Activated CD8-positive, alpha-beta memory T cell treated with anti-CD3 and anti-CD28 coated beads for 4 hours (primary cell): Measurements from ENCODE around the gene AGPAT3.
"Not testable (repeated sequence)": the region's sequence is repeated elsewhere in the genome, so short reads cannot be mapped to it uniquely, and the experiment has no call there.

Experiments used
- DNase-seq, 2 donors: peaks; one replicate each; pipeline ENCODE4 v3.0.0-alpha.2; 2020; ENCODE audit warnings: low read depth in 2 of 2

The AGPAT3 gene

GRCh38 chr21:43834146-43834905 is 30.7 kb upstream of the AGPAT3 start:
- no peak for DNase-seq

GRCh38 chr21:43835050-43835449 is 30.0 kb upstream of the AGPAT3 start:
- no peak for DNase-seq

- no peak for DNase-seq
Measured at GRCh38 chr21:43835861-43836260, 29.2 kb upstream of the AGPAT3 start.

GRCh38 chr21:43836616-43837015 is 28.4 kb upstream of the AGPAT3 start:
- no peak for DNase-seq

GRCh38 chr21:43840259-43840658 is 24.8 kb upstream of the AGPAT3 start:
- no peak for DNase-seq

GRCh38 chr21:43842742-43843141 is 22.3 kb upstream of the AGPAT3 start:
- DNase-seq: no peak

GRCh38 chr21:43844906-43845305 is 20.1 kb upstream of the AGPAT3 start:
- not testable (repeated sequence) for DNase-seq

- no peak for DNase-seq
Measured at GRCh38 chr21:43845386-43845785, 19.6 kb upstream of the AGPAT3 start.

GRCh38 chr21:43846430-43846829 is 18.6 kb upstream of the AGPAT3 start:
- no peak for DNase-seq

GRCh38 chr21:43847301-43847700 is 17.7 kb upstream of the AGPAT3 start:
- DNase-seq: no peak

GRCh38 chr21:43848771-43849170 is 16.3 kb upstream of the AGPAT3 start:
- DNase-seq: no peak

- no peak for DNase-seq
Measured at GRCh38 chr21:43849532-43850299, 15.3 kb upstream of the AGPAT3 start.

GRCh38 chr21:43850728-43851295 is 14.2 kb upstream of the AGPAT3 start:
- DNase-seq: no peak

- no peak for DNase-seq
Measured at GRCh38 chr21:43851593-43851992, 13.4 kb upstream of the AGPAT3 start.

GRCh38 chr21:43853851-43854772 is 10.9 kb upstream of the AGPAT3 start:
- DNase-seq: no peak

GRCh38 chr21:43854773-43855633 is 10.0 kb upstream of the AGPAT3 start:
- no peak for DNase-seq

GRCh38 chr21:43855955-43856354 is 9.1 kb upstream of the AGPAT3 start:
- no peak for DNase-seq

- DNase-seq: no peak
Measured at GRCh38 chr21:43858806-43859648, 6.0 kb upstream of the AGPAT3 start.

GRCh38 chr21:43859747-43860214 is 5.2 kb upstream of the AGPAT3 start:
- no peak for DNase-seq

GRCh38 chr21:43861706-43862105 is 3.3 kb upstream of the AGPAT3 start:
- no peak for DNase-seq
